Activated naive CD8-positive, alpha-beta T cell treated with anti-CD3 and anti-CD28 coated beads, Interleukin-2, amount 50 U/mL, for 16 hours (primary cell): ENCODE results near the gene FOXP1.

Experiments used
- DNase-seq: peaks from one replicate; pipeline ENCODE4 v3.0.0-alpha.2; 2020; ENCODE audit warnings: low read depth, low spot score

The FOXP1 gene

DNA sequence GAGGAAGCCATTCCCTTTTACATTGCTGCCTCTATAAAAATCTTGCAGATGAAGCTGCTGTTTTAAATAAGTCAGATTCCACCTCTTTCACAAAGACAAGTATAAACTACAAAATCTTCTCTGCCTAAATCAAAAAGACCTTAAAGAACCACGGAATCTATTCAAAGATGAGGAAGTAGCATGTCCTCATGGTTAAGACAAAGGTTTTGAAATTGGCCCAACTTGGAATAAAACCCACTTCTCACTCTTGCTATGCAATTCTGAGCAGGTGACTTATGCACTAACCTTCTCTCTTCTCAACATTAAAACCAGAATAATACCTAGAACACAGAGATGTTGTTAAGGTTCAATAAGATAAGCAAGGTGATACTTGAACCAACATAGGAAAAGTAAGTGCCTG lies 97.6 kb downstream of the FOXP1 start:
- DNase-seq, result no peak

DNA sequence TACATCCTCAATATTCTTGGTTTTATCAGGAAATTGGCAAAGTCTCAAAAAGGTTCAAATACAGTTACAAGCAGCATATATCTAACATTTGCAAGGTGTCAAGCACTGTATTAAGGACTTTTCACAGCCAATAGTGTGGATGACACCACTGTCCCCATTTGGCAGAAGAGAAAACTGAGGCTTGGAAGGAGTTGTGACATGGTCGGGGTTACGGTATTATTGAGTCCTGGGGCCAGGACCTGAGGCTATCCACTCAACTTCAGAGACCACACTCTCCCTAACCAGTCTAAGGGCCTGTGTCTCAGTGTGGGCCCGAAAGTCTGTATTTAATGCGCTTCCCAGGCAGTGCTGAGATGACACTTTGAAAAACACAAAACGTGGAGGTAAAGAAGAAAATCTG lies 99.1 kb downstream of the FOXP1 start:
- no peak for DNase-seq

DNA sequence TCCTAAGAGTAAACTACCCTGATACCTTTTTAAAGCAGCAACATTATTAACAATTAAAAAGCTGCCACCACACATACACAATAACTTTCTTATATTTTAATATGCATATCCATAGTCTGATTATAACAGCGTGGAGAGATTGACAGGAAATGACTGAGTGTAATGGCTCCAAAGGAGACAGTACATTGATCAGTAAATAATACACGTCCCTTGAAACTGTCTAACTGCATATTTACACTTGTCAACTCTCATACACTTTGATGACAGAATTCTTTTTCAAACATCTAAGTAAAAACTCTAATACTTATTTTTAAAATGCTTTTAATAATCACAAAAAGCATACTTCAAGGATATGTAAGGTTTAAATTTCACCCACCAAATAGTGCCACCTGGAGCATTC lies 99.5 kb downstream of the FOXP1 start:
- DNase-seq, result no peak

DNA sequence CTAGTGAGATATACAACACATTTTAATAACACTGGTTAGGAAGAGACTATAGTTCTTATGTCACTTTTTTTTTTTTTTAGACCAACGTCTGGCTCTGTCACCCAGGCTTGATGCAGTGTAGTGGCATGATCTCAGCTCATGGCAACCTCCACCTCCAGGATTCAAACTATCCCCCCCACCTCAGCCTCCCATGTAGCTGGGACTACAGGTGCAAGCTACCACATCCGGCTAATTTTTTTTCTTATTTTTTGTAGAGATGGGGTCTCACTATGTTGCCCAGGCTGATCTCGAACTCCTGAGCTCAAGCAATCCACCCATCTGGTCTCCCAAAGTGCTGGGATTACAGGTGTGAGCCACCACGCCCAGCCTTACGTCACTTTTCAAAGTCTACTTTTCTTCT lies 100.8 kb downstream of the FOXP1 start:
- DNase-seq, result no peak

DNA sequence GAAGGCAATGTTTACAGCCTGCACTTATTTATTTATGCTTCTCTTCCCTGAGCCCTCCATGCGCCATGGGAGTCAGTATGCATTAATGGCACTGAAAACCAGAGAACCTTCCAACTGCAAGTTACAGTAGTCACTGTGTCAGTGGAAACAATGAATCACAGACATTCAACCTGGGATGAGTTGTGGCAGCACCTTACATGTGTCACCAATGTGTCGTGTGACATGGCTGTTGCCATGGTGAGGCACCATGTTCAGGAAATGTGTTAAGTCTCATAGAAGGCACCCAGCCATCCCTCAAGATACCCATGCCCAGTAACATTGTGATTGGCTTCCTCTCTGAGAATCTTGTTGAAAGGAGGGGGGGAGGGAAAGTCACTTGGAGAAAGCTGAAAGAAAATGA lies 105.0 kb downstream of the FOXP1 start:
- peak; percentile 50 for DNase-seq

DNA sequence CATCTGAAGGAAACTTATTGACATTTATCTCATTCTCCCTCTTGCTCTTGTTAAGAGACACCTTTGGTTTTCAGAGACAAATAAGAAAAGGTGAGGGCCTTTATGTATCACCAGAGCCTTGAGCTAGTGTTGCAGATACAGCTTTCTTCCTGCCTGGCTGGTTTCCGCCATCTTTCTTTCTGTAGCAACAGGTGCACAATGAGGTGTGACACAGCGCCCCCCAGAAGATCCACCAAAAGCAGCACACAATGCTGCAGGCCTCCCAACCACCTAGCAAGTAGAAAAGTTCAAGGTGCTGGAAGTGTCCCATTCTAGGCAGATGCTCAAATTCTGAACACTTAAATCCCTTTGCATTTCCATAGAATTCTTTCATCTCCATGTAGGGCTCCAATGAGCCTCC lies 106.6 kb downstream of the FOXP1 start:
- DNase-seq, result no peak

DNA sequence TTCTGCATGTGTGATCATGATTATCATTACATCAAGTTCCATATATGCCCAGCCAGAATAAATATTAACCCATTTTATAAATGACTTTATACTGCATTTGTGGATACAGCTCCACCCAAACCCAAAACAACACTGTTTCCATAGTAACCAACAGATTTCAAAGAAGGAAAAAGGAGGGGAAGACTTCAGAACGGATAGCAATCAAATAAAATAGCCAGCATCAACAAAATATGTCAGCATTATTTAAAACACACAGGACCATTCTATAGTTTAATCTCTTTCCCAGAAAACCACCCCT lies 114.4 kb downstream of the FOXP1 start:
- DNase-seq, result no peak

DNA sequence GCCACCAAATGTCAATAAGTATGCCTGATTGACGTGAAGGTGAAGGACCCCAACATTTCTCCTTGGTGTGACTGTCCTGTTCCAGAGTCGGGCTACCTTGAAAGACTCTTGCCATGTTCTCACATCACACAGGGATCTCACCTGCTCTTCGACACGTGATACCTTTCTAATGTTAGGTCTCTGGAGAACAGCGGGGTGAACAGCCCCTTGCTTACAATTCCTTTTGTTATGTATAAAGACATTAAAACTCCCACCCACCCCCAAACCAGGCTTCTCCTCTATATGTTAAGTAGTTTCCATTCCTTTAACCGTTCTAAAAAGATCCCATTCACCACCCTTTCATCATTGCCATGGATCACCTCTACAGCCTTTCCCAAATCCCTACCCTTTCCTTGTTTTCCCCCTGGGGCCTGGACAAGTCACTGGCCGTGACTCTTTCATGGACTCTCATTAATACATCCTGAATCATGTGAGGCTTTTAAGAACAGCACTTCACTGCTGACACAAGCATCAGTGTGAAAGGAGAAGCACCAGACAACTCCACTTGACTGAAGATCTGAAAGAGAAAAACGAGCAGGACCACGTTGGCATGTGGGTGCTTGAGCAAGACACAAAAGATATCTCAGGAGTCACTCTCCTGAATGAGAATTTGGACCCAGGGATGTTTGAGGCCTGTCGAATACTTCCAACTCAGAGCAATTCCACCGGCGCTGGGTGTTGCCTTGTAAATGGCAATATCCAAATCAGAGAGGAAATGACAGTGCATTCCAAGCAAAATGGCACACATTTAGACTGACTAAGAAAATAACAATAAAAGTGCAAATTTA lies 115.0 kb downstream of the FOXP1 start:
- DNase-seq, result no peak

DNA sequence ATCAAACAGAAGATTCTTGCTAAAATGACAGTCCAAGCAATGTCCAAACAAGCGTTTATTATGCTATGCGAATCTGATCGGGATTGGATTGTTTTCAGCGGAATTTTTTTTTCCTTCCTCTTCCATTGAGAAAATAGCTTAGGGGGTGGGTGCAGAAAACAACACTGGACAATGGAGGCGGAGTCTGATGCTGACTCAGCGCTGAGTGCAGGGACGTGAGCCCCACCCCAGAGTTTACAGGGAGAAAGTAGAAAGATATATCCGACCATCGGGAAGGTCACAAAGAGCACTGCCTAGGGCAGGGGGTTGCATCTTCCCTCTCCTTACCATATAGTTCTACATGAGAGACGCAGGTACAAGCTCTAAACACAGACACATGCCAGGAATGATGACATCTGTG lies 117.0 kb downstream of the FOXP1 start:
- DNase-seq, result no peak

DNA sequence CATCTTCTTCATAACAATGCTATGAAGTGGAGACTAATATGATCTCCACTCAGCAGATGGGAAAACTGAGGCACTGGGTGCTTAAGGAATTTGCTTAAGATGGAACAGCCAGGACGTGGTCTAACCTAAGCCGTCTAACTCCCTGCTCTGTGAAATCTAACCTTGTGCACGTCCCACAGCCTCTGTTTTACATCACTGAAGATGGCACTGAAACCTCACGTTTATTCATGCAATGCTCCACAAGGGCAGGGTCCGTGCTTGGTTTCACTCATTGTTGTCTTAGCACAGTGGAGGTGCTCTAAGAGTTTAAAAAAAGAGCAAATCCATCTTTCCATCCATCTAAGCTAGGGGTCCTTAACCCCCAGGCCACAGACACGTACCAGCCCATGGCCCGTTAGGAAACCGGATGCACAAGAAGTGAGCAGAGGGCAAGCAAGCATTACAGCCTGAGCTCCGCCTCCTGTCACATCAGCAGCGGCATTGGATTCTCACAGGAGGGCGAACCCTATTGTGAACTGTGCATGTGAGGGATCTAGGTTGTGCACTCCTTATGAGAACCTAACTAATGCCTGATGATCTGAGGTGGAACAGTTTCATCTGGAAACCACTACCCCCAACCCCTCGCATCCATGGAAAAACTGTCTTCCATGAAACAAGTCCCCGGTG lies 118.0 kb downstream of the FOXP1 start:
- DNase-seq, result no peak

DNA sequence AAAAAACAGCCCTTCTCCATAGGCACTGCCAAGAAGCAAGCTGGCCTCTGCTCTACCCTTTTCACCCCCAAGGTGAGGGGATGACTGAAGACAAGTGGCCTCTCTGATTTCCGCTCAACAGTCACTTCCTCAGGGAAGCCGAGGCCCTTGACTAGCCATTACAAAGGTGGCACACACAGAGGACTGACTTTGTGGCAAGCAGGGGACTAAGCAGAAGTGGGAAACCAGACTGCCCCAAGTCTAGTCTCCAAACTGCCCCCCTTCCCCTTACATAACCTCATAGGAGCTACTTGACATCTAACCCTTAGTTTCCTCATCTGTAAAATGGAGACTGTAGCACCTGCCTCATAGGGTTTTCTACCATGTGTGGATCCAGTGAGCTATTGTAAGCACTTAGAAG lies 118.9 kb downstream of the FOXP1 start:
- no peak for DNase-seq

DNA sequence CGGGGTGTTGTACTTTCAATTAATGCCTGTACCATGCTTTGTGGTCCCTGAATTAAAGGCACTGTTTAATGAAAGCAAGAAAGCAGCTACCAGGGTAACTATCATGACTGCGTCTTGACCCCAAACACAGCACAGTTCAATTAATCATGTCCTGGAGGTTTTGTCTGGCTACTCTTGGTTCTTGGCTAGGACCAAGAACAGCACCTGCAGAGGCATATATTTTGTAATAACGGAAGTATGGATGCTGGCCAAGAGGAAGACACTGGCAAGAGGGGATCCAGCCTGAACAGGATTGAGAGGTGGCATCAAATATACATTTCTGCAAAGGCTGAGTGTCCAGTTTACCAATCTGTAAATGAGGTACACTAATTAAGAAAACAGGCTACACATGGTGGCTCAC lies 119.9 kb downstream of the FOXP1 start:
- no peak for DNase-seq

DNA sequence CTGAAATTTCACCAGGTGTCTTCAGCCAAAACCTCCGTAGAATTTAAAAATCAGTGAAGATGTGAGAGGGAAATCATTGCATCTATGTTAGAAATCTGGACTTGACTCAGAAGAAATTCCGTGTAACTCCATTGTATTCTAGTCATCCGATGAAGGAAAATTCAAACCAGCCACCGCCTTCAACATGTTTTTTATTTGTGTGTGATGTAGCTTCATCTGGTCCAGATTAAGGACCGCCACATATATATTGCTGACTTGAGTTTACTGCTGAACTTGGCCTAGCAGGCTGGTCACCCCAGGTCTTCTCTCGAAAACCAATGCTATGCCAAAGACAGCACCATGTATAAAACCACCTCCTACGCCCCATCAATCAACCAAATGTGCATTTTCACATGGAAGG lies 120.9 kb downstream of the FOXP1 start:
- no peak for DNase-seq

DNA sequence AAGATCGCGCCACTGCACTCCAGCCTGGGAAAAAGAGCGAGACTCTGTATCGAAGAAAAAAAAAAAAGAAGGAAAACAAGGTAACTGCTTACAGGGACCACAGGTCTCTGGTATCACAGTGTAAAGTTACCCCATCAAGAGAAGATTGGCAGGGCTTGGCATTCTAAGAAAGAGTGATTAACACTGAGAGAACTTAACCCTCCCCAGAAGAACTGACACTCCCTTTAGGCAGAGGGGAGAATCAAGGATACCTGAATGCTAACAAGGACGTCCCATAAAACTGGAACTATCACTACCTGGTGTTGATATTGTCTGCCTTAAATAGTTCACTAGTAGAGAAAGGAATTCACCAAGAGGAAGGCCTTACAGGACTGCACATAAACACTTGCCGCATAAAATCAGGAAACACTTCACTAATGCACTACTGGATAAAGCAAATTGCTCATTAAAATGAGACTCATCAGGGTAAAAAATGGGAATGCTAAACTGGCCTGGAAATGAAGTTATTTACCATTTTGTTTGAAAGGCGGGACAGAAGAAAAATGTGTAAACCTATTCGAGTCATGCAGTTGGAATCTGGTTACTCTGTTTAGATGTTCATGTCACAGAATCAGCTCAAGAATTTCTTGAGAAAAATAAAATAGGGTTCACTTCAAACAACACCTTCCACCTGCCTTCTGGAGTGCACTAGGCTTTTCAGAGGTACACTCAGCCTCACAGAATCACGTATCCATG lies 121.6 kb downstream of the FOXP1 start:
- no peak for DNase-seq

DNA sequence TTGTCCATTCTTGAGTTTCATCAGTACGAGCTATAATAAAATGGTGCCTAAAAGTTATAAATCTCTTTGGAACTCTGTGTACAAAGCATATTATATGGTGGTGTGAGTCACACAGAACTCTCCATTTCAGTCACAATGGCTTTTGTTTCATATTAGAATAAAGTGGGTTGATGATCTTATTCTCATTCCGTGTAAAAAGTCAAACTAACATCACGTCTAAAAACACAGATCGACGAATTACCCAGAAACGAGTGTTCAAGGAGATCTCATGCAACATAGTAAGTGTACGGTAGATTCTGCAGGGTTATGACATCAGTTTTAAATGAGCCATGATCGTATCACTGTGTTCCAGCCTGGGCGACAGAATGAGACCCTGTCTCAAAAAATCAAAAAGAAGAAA lies 122.4 kb downstream of the FOXP1 start:
- no peak for DNase-seq

DNA sequence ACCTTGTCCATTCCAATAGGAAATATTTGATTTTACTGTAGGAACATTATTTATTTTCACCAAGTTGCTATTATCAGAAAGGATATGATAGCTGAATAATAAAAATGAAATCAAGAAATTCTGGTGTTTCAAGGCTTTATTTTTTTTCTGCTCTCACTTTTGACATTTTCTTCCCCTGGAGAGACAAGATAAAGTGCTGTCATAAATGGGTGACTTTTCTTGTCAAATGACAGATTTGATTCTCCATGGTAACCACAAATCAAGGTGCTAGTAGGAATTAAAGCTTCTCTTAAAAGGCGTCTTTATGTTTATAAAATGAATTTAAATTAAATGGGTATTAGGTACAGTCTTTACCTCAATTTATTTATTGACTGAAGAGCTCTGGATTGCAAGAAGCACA lies 124.6 kb downstream of the FOXP1 start:
- DNase-seq, result no peak

DNA sequence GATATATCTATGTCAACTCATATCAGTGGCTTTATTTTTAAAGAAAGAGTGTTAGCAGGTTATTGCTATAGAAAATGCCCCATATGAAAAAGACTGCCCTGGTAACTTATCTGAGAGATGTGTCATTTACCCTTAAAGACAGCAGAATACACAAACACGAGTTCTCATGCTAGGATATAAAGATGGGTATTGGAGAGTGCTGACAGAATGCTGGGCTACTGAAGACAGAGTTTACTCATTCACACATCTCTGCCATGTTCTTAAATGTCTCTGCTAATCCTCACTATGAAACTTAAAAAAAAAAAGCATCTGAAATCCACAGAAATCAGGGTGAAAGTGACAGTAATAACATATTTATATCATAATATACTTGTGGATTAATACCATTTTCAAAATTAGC lies 126.7 kb downstream of the FOXP1 start:
- no peak for DNase-seq

DNA sequence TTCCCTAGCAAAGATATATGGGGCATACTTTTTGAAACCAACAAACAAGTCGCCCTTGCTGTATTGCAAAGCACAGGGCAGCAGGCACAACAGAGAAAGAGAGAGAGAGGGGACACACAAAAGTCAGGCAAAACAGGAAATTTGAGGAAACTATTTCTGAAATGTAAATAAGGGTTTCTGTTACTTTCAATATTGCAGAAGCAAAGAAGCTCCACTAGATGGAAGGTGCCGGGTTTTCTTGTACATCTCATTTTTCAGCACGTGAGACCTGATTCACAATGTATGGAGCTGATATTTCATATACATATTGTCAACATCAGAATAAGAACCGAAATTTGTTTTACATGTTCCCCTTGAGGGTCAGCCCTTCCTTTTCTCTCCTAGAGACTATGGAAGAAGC lies 127.4 kb downstream of the FOXP1 start:
- no peak for DNase-seq

DNA sequence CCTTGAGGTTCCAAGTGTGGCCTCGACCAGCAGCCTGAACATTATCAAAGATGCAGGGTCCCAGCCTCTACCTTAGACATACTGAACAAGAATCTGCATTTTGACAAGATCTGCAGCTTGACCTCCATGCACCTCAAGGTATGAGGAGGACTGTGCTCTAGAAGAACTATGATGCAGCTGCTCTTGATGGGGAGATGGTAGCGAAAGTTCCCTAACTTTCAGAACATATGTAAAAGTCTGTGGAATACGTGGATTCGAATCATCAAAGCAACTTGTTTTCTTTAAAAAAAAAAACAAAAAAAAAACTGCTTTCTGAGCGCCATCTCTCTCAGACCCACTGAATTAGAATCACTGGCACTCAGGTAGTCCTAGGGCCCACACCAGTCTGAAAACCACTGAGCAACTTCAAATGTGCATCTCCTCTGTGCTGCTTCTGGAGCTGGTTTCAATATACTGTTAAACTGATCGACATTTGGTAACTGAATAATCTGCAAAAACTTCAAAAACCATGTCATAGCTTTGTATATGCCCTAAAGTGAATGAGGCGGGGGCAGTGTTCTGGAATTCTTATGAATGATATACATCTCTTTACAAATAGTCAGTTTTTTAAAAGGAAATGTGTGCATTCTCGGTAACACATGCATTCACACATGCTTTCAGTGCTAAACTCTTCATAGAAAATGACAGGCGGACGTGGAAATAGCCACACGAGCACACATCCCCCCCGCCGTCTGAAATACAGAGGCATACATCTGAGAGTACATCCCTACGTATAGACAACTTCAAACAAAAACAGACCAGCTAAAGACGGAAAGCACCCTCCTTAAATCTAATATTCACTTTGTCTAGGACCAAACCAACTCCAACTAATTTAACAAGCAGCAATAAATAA lies 128.8 kb downstream of the FOXP1 start:
- DNase-seq, result no peak

DNA sequence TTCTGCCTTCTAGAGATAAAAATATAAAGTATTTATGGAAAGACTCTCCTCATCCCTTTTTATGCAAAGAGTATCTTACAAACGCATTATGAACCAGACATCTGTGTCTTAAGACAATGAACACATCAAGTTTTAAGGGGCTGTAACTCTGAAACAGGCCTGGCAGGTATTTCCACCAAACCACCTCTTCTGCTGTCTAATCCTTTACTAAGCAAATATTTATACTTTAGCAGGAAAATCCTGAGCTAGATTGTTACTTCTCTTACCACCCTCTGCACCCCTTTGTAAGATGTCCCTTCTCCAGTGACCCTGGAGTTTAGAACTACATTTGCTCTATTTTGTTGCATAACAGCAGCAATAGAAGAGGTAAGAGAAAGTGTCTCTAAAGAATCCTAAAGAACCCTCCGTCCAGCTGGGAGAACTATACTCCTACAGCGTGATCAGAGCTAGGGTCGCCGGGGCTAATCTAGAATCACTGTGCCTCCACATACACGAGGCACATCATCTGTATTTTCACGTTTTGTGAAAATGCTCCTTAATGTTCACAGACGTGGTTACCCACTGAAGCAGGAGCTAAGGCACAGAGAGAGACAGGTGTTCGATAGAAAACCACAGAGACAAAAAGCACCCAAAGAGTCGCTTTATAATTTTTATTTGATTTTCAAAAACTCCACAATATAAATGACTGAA lies 129.6 kb downstream of the FOXP1 start:
- DNase-seq, result no peak

DNA sequence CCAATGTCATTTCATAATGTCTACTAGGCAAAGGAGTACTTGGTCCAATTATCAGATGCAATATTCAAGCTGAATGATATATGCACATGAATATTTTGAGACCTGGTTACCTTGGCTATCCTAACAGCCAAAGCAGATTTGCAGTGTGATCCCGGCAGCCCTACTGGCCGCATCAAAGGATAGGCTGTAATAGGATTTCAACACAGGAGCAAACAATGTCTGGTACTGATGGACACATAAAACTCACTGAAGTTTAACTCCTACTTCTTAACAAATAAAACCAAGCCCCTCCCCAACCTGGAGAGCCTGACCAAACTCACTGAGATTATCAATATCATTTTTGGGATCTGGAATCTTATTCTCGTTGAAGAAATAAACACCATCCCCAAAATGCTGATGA lies 130.2 kb downstream of the FOXP1 start:
- no peak for DNase-seq
